ENCODE results near the gene KCNK16.

KCNK16 gene

GRCh38 chr6:39276379-39276995 lies 46.0 kb downstream of the KCNK16 start:
- DNase-seq (ENCODE audit: low spot score): no peak

DNA sequence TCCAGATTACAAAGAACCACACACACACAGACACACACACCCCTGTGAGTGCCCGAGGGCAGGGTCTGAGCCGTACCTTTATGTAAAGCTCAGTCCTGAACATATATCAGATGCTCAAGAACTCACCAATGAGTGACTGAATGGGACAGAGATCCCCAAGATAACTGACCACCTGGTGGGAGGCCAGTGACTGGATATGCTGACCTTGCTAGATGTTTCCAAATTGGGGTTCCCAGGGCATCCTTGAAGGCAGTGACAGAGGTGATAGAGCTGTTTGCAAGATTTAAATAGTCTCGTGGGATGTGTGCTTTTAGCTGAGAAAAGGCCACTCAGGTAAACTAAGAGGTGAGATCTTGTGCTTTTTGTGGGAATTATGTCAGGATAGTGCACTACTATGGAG lies 47.6 kb downstream of the KCNK16 start:
- DNase-seq (ENCODE audit: low spot score): no peak

DNA sequence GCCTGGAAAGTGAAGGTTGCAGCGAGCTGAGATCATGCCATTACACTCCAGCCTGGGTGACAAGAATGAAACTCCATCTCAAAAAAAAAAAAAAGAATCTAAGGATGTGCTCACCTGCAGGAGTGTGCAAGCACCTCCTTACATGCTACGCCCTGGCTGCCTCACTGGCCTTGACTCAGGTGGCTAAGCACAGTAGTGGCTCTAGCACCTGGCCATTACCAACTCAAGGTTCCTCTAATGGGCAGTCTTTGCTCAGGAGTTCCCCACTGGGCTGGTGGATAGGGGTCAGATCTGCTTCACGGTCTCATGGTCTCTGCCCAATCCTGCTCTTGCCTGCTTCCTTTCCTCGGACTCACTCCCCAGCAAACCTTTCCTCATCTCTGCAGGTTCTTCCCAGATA lies 48.0 kb downstream of the KCNK16 start:
- no peak for DNase-seq (ENCODE audit: low spot score)

DNA sequence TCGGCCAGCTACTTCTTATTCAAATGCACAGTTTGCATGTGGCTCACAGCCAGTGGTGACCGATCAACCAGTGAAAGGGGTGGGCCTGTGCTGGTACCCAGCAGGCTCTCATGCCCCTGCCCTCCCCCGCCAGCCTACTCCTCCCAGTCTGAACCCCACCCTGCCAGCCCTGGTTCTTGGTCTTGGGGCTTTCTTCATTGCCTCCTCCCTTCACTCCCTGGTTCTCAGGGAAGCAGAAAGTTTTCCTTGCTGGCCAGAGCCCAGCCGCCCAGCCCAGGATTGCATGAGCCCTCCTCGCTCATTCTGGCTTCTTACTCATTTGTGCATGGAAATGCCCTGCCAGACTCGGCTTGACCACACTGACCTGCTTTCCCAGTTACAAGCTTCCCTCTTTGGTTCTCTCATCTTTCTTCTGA lies 49.1 kb downstream of the KCNK16 start:
- no peak for DNase-seq (ENCODE audit: low spot score)

DNA sequence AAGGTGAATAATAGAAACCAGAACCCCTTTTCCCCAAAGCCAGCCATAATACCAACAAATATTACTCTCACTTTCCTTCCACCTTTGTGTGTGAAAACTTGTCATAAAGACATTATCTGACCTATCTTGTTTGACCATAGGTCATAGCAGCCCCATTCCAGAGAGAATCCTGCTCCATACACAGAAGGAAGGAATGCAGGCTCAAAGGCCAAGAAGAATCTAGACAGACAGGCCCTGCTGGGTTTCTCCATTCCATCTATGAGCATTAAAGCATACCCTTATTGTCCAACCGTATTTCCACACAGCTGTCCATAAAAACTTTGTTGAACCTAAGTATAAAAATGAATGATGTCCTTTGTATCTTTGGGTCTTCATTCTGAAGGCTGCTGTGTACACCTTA lies 52.5 kb downstream of the KCNK16 start:
- DNase-seq (ENCODE audit: low spot score): no peak

DNA sequence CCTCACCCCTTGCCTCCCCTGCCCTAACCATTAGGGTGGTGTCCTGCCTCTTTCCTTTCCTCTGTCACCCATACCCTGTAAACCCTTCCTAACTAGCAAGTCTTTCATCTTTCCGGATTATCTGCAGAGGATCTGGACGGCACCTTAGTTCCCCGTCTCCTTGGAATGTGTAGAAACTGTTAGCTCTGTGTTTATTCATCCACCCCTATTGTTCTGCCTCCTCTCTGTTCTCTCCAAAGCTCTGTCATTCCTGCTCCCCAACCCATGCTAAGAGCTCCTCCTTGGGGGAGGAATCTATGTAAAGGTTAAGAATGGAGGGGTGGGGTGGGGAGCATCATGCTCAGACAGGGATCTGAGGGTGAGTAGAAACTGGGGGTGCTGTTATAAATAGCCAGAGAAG lies 53.8 kb downstream of the KCNK16 start:
- DNase-seq (ENCODE audit: low spot score): no peak

- DNase-seq (ENCODE audit: low spot score): no peak
These were observed 54.3 kb downstream of the KCNK16 start for GRCh38 chr6:39268171-39268570.

DNA sequence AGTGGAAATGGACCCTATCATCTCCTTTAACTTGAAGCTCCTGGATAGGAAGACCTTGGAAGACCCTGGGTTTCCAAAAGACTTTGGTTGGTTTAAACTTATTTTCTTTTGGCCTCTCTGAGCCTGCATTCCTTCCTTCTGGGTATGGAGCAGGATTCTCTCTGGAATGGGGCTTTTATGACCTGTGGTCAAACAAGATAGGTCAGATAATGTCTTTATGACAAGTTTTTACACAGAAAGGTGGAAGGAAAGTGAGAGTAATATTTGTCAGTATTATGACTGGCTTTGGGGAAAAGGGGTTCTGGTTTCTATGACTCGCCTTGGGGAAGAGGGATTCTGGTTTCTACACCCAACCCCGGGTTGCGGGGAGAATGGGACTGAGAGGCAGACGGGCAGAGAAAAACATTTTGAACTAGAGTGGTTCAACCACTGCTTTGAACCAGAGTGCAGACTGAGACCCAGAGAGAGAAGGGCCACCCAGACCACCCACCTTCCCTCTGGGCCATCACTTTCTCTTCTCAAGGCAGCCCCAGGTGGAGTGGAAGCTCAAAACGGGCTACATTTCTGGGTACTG lies 55.6 kb downstream of the KCNK16 start:
- DNase-seq (ENCODE audit: low spot score): no peak

GRCh38 chr6:39266375-39266774 lies 56.1 kb downstream of the KCNK16 start:
- no peak for DNase-seq (ENCODE audit: low spot score)

All from hepatic stellate cell (primary cell).